Epithelial cell of proximal tubule (primary cell): ENCODE data around the gene PBX1. TPM values are rescaled to one million over a fixed set of nuclear protein-coding genes. Genes with fewer than 3 reads are reported as not detected.

Experiments
- DNase-seq: peaks from one replicate; pipeline ENCODE4 v3.0.0-alpha.2; 2011; ENCODE audit warnings: low read depth
- H3K4me3 ChIP-seq: 2 replicates; pipeline ENCODE4 v1.5.1; 2011; ENCODE audit warnings: low read depth, mild to moderate bottlenecking, low read length
- total RNA-seq: library from RNA; depleted of rRNA; stranded (reverse); fragments of >200 nt; gene quantifications from 2 replicates; pipeline ENCODE4 v1.2.3, GENCODE V29; 2015
- TF ChIP-seq, protein P1 (sequence below): conservative IDR thresholded peaks from 2 replicates; pipeline ENCODE4 v1.5.1; 2012; ENCODE audit warnings: low read depth, mild to moderate bottlenecking, low read length

The PBX1 gene
- total RNA-seq, 1 donor from 2014 or later, result 3.0 TPM

DNA sequence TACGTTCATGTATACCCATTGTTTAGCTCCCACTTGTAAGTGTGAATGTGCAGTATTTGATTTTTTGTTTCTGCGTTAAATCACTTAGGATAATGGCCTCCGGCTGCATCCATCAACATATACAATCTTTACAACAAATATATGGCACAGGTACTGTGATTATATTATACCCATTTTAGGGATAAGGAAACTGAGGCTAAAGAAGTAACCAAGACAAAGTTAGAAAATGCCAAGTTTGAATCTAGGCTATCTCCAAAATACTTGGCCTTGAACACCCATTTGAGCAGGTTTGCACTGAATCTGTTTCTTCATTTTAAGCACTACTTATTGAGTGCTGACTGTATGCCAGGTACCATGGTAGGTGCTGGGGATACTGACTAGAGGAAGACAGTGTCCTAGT, 149.6 kb downstream of the PBX1 start:
- no peak overlapping the region for H3K4me3 ChIP-seq
- DNase-seq, result no peak
- TF ChIP-seq, protein P1, sequence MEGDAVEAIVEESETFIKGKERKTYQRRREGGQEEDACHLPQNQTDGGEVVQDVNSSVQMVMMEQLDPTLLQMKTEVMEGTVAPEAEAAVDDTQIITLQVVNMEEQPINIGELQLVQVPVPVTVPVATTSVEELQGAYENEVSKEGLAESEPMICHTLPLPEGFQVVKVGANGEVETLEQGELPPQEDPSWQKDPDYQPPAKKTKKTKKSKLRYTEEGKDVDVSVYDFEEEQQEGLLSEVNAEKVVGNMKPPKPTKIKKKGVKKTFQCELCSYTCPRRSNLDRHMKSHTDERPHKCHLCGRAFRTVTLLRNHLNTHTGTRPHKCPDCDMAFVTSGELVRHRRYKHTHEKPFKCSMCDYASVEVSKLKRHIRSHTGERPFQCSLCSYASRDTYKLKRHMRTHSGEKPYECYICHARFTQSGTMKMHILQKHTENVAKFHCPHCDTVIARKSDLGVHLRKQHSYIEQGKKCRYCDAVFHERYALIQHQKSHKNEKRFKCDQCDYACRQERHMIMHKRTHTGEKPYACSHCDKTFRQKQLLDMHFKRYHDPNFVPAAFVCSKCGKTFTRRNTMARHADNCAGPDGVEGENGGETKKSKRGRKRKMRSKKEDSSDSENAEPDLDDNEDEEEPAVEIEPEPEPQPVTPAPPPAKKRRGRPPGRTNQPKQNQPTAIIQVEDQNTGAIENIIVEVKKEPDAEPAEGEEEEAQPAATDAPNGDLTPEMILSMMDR, result no peak

DNA sequence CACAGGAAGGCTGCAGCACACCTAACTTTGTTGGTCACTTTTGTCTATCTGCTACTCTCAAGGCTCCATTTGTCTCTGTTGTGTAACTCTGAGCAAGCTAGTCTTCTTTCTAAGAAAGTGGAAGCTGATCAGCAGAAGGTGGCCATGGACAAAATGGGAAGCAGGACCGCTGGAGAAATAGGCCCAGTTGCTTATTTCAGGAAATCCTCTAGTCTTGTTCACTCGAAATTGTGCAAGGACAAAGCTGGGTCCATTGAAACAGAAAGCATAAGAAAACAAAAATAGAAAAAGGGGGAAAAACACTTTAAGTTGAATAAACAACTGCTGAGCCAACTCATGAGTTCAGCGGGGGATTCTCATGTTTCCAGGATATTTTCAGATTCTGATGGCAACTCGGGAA, 150.1 kb downstream of the PBX1 start:
- DNase-seq, result no peak
- no peak overlapping the region for H3K4me3 ChIP-seq
- TF ChIP-seq, protein P1, result no peak

DNA sequence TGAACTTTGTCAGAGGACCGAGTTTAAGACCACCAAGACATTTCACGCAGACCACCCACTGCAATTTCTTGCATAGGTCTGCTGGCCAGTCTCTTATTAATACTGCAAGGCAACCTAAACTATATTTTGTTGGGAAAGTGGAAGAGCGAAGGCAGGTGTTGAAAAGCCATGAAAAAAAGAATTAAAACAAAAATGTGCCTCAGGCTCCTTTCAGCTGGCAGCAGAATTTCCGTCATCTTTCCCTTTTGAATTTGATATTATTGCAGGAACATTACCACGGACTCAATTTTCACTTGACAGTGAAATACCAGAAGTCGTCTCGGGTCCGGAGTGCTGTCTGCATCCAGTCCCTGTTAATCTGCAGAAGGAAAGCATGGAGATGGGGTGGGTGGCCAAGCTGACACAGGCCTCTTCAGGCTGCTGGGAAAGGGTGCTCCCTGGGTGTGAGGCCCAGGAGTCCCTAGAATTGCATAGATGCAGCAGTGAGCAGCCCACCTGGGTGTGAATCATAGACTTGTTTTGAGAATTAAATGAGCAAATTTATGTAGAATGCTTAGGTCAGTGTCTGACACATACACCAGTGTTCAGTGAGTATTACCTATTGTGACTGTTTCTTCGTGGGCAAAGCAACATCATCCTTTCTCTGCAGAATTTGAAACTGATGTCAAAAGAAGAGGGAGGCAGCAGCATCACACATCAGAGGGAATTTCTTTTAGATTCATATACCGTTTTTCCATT, 150.7 kb downstream of the PBX1 start:
- TF ChIP-seq, protein P1, result no peak
- H3K4me3 ChIP-seq, result no peak overlapping the region
- no peak for DNase-seq

DNA sequence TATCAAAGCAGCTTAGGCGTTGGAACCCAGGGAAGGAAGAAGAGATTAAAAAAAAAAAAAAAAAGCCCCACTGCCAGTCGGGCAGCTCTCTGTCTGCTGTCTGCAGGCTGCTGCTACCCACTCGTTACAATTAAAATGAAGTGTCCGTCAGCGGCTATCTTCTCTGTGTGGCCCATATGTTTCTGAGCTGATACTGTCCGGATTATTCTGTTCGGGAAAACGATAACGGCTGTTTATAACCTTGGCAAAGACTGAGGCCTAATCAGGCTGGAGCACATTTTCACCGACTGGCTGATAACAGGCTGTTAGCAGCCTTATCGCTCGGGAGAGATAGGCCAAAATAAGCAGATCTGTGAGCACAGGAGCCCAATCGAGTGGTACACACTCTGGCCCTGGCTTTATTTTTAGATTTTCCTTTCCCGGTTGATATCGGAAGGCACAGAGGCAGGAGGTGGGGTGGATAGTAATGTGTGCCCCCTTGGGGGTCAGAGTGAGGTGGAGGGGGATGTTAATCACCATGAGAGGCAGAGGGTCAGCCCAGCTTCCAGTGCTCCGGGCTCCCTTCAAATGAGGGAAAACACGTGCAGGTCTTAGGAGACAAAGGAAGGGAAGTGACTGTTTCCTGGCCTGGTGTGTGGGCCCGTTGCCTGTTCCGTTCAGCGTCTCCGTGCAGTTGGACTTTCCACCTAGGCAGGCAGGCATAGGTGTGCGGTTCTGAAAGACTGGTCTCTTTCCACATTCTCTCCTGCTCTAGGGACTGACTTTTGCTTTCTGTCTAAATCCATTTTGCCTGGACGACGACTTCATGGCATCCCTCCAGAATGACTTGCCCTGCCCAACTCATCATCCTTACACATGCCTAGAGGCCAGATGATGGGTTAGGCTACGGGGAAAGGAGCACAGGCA, 153.4 kb downstream of the PBX1 start:
- no peak for DNase-seq
- H3K4me3 ChIP-seq, result no peak overlapping the region
- TF ChIP-seq, protein P1, result no peak

DNA sequence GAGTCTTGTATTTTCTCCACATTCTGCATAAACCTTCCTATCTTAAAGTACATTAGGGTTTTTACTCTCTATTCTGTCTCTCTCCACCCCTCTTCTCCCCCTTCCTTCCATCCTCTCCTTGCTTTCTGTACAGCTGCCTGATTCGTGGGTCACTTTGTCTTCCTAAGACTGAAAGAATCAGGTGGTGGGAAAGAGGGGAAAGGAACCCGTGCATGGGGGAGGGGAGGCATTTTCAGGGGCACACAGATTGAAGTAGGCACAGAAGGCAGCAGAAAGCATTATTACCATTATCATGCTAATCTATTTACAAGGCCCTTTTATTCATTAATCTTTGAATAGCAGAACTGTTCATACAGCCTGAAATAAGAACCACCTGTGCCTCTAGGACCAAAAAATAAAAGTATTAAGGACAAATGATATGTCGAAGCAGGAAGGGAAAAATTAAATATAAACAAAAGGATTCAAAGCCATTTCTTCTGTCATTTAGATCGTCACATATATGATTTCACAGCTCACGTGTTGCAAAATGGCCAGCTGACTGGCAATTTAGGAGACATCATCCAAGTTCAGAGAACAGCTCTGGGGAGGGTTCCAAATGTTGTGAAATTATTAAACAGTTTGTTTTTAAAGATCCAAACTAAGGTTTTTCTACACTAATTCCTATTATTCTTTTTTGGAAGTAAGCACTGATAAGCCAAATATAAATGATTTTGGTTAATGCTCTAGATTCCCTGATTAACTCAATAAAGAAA, 154.6 kb downstream of the PBX1 start:
- no peak for DNase-seq
- TF ChIP-seq, protein P1, result no peak
- no peak overlapping the region for H3K4me3 ChIP-seq

DNA sequence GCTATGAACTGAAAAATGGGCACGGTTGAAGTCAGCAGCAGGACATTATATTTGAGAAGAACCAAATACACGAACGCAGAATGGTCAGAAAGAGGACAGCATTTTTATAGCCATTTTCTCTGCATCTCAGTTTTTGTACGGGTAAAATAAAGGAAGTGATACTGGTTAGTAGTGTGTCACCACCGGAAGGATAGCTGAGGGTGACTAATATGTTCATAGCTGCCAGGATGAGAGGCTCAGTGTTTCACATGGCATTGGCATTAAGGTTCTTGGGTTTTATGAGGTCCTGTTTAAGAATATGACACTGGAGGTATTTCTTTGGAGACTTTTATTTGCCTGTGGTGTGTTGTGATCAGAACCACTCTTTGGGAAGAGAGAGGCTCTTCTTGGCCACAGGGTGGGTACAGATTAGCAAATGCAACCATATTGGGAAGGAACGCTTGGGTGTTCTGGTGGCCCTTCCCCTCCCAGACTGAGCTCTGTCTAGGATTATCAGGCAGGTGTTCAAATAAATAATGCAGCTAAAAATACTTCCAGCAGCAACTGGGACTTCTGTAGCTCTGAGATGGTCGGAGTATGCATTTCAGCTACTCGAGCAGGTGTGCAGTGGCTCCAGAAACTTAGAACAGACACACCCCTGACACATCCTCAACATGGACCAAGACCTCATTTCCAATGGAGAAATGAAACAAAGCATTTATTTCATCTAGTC, 158.2 kb downstream of the PBX1 start:
- DNase-seq, result no peak
- TF ChIP-seq, protein P1, result no peak
- H3K4me3 ChIP-seq, result no peak overlapping the region
